Vagina (tissue), 2 donors: ENCODE results near the gene FAR2. TPM values are rescaled to one million over a fixed set of nuclear protein-coding genes. Genes with fewer than 3 reads are reported as not detected.

Source experiments
- DNase-seq, 2 donors: peaks; one replicate each; pipeline ENCODE4 v3.0.0-alpha.2; 2017; ENCODE audit errors: extremely low spot score in 2 of 2
- H3K27ac ChIP-seq: fragments of 200-600 bp; sonication (generic); one replicate; pipeline ENCODE4 v1.5.1; 2019
- H3K27me3 ChIP-seq: fragments of 200-600 bp; sonication (generic); one replicate; pipeline ENCODE4 v1.5.1; 2019
- H3K36me3 ChIP-seq, 2 donors: fragments of 200-600 bp; sonication (generic); one replicate each; pipeline ENCODE4 v1.5.1; 2017 to 2019
- H3K4me1 ChIP-seq: fragments of 200-600 bp; sonication (generic); one replicate; pipeline ENCODE4 v1.5.1; 2019
- H3K4me3 ChIP-seq, 2 donors: fragments of 200-600 bp; sonication (generic); 1 replicate in 1 of 2; 2 replicates in 1 of 2; pipeline ENCODE4 v1.5.1; 2016 to 2019
- H3K9me3 ChIP-seq: fragments of 200-600 bp; sonication (generic); one replicate; pipeline ENCODE4 v1.5.1; 2019
- CTCF ChIP-seq, 3 experiments: fragments of 450-650 bp in 2 of 3; fragments of 200-600 bp in 1 of 3; sonication (generic) in 1 of 3; IDR thresholded peaks; one replicate each; pipeline ENCODE4 v1.5.1; 2017 to 2019; ENCODE audit warnings: antibody characterized with exemption in 3 of 3, mild to moderate bottlenecking in 2 of 3, moderate library complexity in 2 of 3
- POLR2A ChIP-seq, 2 donors: fragments of 450-650 bp; IDR thresholded peaks; one replicate each; pipeline ENCODE4 v1.6.1; 2017; ENCODE audit warnings: antibody characterized with exemption in 2 of 2, mild to moderate bottlenecking in 2 of 2, moderate library complexity in 2 of 2
- POLR2AphosphoS5 ChIP-seq, 2 donors: sonication (generic); formaldehyde crosslinking; IDR thresholded peaks; one replicate each; pipeline ENCODE4 v1.9.0; 2017; ENCODE audit warnings: antibody characterized with exemption in 2 of 2, mild to moderate bottlenecking in 2 of 2, low read depth in 1 of 2; ENCODE audit not compliant: insufficient read depth in 1 of 2
- intact Hi-C: fragments of 100-400 bp; cut with DNase I; formaldehyde crosslinking; loops from one replicate; pipeline ENCODE4 v1.15.1; 2023
- total RNA-seq: library from RNA; depleted of rRNA; stranded (reverse); fragments of >200 nt; gene quantifications from one replicate; pipeline ENCODE4 v1.2.3, GENCODE V29; 2016

The FAR2 gene
- total RNA-seq, 1 donor from 2014 or later, result 16.2 TPM

GRCh38 chr12:29229158-29229505 is 80.1 kb downstream of the FAR2 start:
- Histone ChIP-seq H3K4me3 (no peak overlapping the region), H3K27ac (no peak overlapping the region), H3K9me3 (no peaks in the 10 kb centered on the region), H3K4me1 (no peaks in the 10 kb centered on the region), H3K36me3 (no peaks in the 10 kb centered on the region), H3K27me3 (no peaks in the 10 kb centered on the region)
- no peak for DNase-seq
- intact Hi-C loops, result no loop called here
- no peak for TF ChIP-seq POLR2AphosphoS5 (IDR thresholded peaks at IDR 0.05; ENCODE audit: insufficient read depth in 1 of 2, low read depth in 1 of 2)
- TF ChIP-seq POLR2A (IDR thresholded peaks at IDR 0.05), result no peak
- TF ChIP-seq CTCF (IDR thresholded peaks at IDR 0.05), result no peak

GRCh38 chr12:29229937-29230336 is 80.9 kb downstream of the FAR2 start:
- H3K9me3 ChIP-seq, result no peaks in the 10 kb centered on the region
- H3K4me1 ChIP-seq, result no peaks in the 10 kb centered on the region
- no peaks in the 10 kb centered on the region for H3K27me3 ChIP-seq
- H3K36me3 ChIP-seq, result no peaks in the 10 kb centered on the region
- no peak for TF ChIP-seq POLR2A (IDR thresholded peaks at IDR 0.05)
- TF ChIP-seq CTCF (IDR thresholded peaks at IDR 0.05), result no peak
- no peak for TF ChIP-seq POLR2AphosphoS5 (IDR thresholded peaks at IDR 0.05; ENCODE audit: insufficient read depth in 1 of 2, low read depth in 1 of 2)
- no peak for DNase-seq
- intact Hi-C loops, result no loop called here
- H3K27ac ChIP-seq, result no peak overlapping the region
- H3K4me3 ChIP-seq, result no peak overlapping the region

GRCh38 chr12:29230800-29231560 is 81.9 kb downstream of the FAR2 start:
- TF ChIP-seq POLR2A (IDR thresholded peaks at IDR 0.05) (no peak), POLR2AphosphoS5 (IDR thresholded peaks at IDR 0.05; ENCODE audit: insufficient read depth in 1 of 2, low read depth in 1 of 2) (no peak), CTCF (IDR thresholded peaks at IDR 0.05) (no peak)
- no peaks in the 10 kb centered on the region for H3K9me3 ChIP-seq
- no peaks in the 10 kb centered on the region for H3K4me1 ChIP-seq
- H3K27me3 ChIP-seq, result no peaks in the 10 kb centered on the region
- DNase-seq, result no peak
- no peak overlapping the region for H3K4me3 ChIP-seq
- no peak overlapping the region for H3K27ac ChIP-seq
- H3K36me3 ChIP-seq, result no peaks in the 10 kb centered on the region
- intact Hi-C loops, result no loop called here

- H3K27ac ChIP-seq, result no peak overlapping the region
- intact Hi-C loops, result no loop called here
- no peaks in the 10 kb centered on the region for H3K4me1 ChIP-seq
- no peaks in the 10 kb centered on the region for H3K9me3 ChIP-seq
- no peaks in the 10 kb centered on the region for H3K36me3 ChIP-seq
- H3K27me3 ChIP-seq, result no peaks in the 10 kb centered on the region
- TF ChIP-seq POLR2A (IDR thresholded peaks at IDR 0.05), result no peak
- DNase-seq, result no peak
- no peak overlapping the region for H3K4me3 ChIP-seq
Observed at GRCh38 chr12:29232086-29232485, 83.0 kb downstream of the FAR2 start.

GRCh38 chr12:29234552-29234951 is 85.5 kb downstream of the FAR2 start:
- Histone ChIP-seq H3K4me1 (no peaks in the 10 kb centered on the region), H3K4me3 (no peak overlapping the region), H3K9me3 (no peaks in the 10 kb centered on the region), H3K27me3 (no peaks in the 10 kb centered on the region), H3K27ac (no peak overlapping the region), H3K36me3 (no peaks in the 10 kb centered on the region)
- TF ChIP-seq POLR2A (IDR thresholded peaks at IDR 0.05) (no peak), CTCF (IDR thresholded peaks at IDR 0.05) (no peak), POLR2AphosphoS5 (IDR thresholded peaks at IDR 0.05; ENCODE audit: insufficient read depth in 1 of 2, low read depth in 1 of 2) (no peak)
- intact Hi-C loops, result no loop called here
- no peak for DNase-seq
